ENCODE measurements around the gene SCT.

- TF ChIP-seq CTCF (conservative IDR thresholded peaks at IDR 0.05; ENCODE audit: low read depth in 2 of 2): no peak
- TF ChIP-seq POLR2AphosphoS5 (IDR thresholded peaks at IDR 0.05; ENCODE audit: low read depth): no peak
- no peak for TF ChIP-seq EZH2 (IDR thresholded peaks at IDR 0.05; ENCODE audit: low read depth, unreplicated experiment)
- no peak for TF ChIP-seq REST (IDR thresholded peaks at IDR 0.05; ENCODE audit: unreplicated experiment)
- no peak for TF ChIP-seq ETS1 (IDR thresholded peaks at IDR 0.05)
- TF ChIP-seq EZH2phosphoT487 (IDR thresholded peaks at IDR 0.05; ENCODE audit: unreplicated experiment): no peak
- TF ChIP-seq CREB1 (CRISPR knock-in tag; IDR thresholded peaks at IDR 0.05; ENCODE audit: low read depth): no peak
- no peak for TF ChIP-seq ZNF114 (CRISPR knock-in tag; IDR thresholded peaks at IDR 0.05)
- no peak for TF ChIP-seq JUNB (IDR thresholded peaks at IDR 0.05; ENCODE audit: unreplicated experiment)
- TF ChIP-seq STAT1 (IDR thresholded peaks at IDR 0.05; ENCODE audit: unreplicated experiment): no peak
These were observed 1.1 kb upstream of the SCT start for GRCh38 chr11:628056-628455.

Data from GM23338 (cell line).